Prostate gland (tissue), 2 donors: ENCODE data around the gene LRRC71. TPM values are rescaled to one million over a fixed set of nuclear protein-coding genes. Genes with fewer than 3 reads are reported as not detected.

ENCODE experiments used
- DNase-seq: peaks from one replicate; pipeline ENCODE4 v3.0.0-alpha.2; 2019; ENCODE audit warnings: low spot score
- H3K27ac ChIP-seq, 2 donors: fragments of 200-600 bp; sonication (generic); 2 replicates each; pipeline ENCODE4 v1.5.1; 2017 to 2019
- H3K27me3 ChIP-seq: fragments of 200-600 bp; sonication (generic); replicated peaks from 2 replicates; pipeline ENCODE4 v1.5.1; 2019; ENCODE audit not compliant: insufficient read depth
- H3K36me3 ChIP-seq, 2 donors: fragments of 200-600 bp; sonication (generic); 1 replicate in 1 of 2; 2 replicates in 1 of 2; pipeline versions ENCODE4 v1.5.1 to v1.8.1; 2017 to 2019
- H3K4me1 ChIP-seq: fragments of 200-600 bp; sonication (generic); replicated peaks from 2 replicates; pipeline ENCODE4 v1.5.1; 2019
- H3K4me3 ChIP-seq, 2 donors: fragments of 200-600 bp; sonication (generic); 2 replicates each; pipeline ENCODE4 v1.5.1; 2017 to 2019
- H3K9me3 ChIP-seq: fragments of 200-600 bp; sonication (generic); 2 replicates; pipeline ENCODE4 v1.5.1; 2017
- CTCF ChIP-seq, 4 experiments: fragments of 200-600 bp in 2 of 4; fragments of 450-650 bp in 2 of 4; sonication (generic) in 2 of 4; IDR thresholded peaks; 1 replicate in 3 of 4; 2 replicates in 1 of 4; pipeline ENCODE4 v1.5.1; 2016 to 2019; ENCODE audit warnings: antibody characterized with exemption in 4 of 4, mild to moderate bottlenecking in 2 of 4, moderate library complexity in 2 of 4
- POLR2A ChIP-seq: fragments of 450-650 bp; IDR thresholded peaks from one replicate; pipeline ENCODE4 v1.6.1; 2016; ENCODE audit warnings: antibody characterized with exemption, mild to moderate bottlenecking
- POLR2AphosphoS5 ChIP-seq: sonication (generic); formaldehyde crosslinking; IDR thresholded peaks from one replicate; pipeline ENCODE4 v1.6.1; 2017; ENCODE audit warnings: antibody characterized with exemption
- WGBS: methylation state at CpG from one replicate; pipeline ENCODE4 v1.1.5; 2018; 5-methylcytosine and 5-hydroxymethylcytosine counted together
- intact Hi-C: fragments of 100-400 bp; cut with DNase I; formaldehyde crosslinking; loops from one replicate; pipeline ENCODE4 v1.14.2; 2022
- total RNA-seq, 2 donors: library from RNA; depleted of rRNA; stranded (reverse); fragments of >200 nt; gene quantifications; one replicate each; pipeline ENCODE4 v1.1.0, GENCODE V29; 2016

Gene LRRC71
- total RNA-seq, 2 donors from 2014 or later, result 3.7 TPM; not detected in 1

- no peaks in the 10 kb centered on the region for H3K9me3 ChIP-seq
- intact Hi-C loops, result no loop called here
- H3K27me3 ChIP-seq, result peaks cover 1% of the 10 kb centered on the region
- H3K27ac ChIP-seq, result no peak overlapping the region
- H3K4me1 ChIP-seq, result no peaks in the 10 kb centered on the region
- DNase-seq, result no peak
- no peak for TF ChIP-seq CTCF (IDR thresholded peaks at IDR 0.05)
- TF ChIP-seq POLR2AphosphoS5, result no peak
- TF ChIP-seq POLR2A, result no peak
- WGBS, result 81% methylated on average over 16 of the region's 16 CpGs
- no peaks in the 10 kb centered on the region for H3K36me3 ChIP-seq
- no peak overlapping the region for H3K4me3 ChIP-seq
Observed at GRCh38 chr1:156905176-156905575, 15.3 kb upstream of the LRRC71 start.

- H3K4me1 ChIP-seq, result no peaks in the 10 kb centered on the region
- no peak for TF ChIP-seq POLR2AphosphoS5
- TF ChIP-seq POLR2A, result no peak
- TF ChIP-seq CTCF (IDR thresholded peaks at IDR 0.05), result no peak
- intact Hi-C loops, result no loop called here
- no peak overlapping the region for H3K27ac ChIP-seq
- no peaks in the 10 kb centered on the region for H3K27me3 ChIP-seq
- WGBS, result 50% methylated on average over 4 of the region's 4 CpGs
- DNase-seq, result no peak
- no peak overlapping the region for H3K4me3 ChIP-seq
- H3K9me3 ChIP-seq, result no peaks in the 10 kb centered on the region
- H3K36me3 ChIP-seq, result no peaks in the 10 kb centered on the region
Observed at GRCh38 chr1:156905651-156906050, 14.8 kb upstream of the LRRC71 start.

GRCh38 chr1:156906206-156906906, 14.1 kb upstream of the LRRC71 start:
- Histone ChIP-seq H3K4me1 (no peaks in the 10 kb centered on the region), H3K36me3 (no peaks in the 10 kb centered on the region), H3K9me3 (no peaks in the 10 kb centered on the region), H3K4me3 (no peak overlapping the region), H3K27ac (no peak overlapping the region), H3K27me3 (no peaks in the 10 kb centered on the region)
- TF ChIP-seq CTCF (IDR thresholded peaks at IDR 0.05) (no peak), POLR2AphosphoS5 (no peak), POLR2A (no peak)
- DNase-seq, result no peak
- 95% methylated on average over 16 of the region's 16 CpGs for WGBS
- intact Hi-C loops, result no loop called here

- Histone ChIP-seq H3K27ac (no peak overlapping the region), H3K27me3 (no peaks in the 10 kb centered on the region), H3K4me1 (no peaks in the 10 kb centered on the region), H3K4me3 (no peak overlapping the region), H3K36me3 (no peaks in the 10 kb centered on the region), H3K9me3 (no peaks in the 10 kb centered on the region)
- intact Hi-C loops, result no loop called here
- no peak for DNase-seq
- TF ChIP-seq POLR2A (no peak), CTCF (IDR thresholded peaks at IDR 0.05) (no peak), POLR2AphosphoS5 (no peak)
- WGBS, result 44% methylated on average over 29 of the region's 29 CpGs
Observed at GRCh38 chr1:156908541-156908940, 11.9 kb upstream of the LRRC71 start.

GRCh38 chr1:156908955-156909354, 11.5 kb upstream of the LRRC71 start:
- WGBS, result 64% methylated on average over 10 of the region's 10 CpGs
- no peak for TF ChIP-seq POLR2A
- TF ChIP-seq CTCF (IDR thresholded peaks at IDR 0.05), result no peak
- TF ChIP-seq POLR2AphosphoS5, result no peak
- H3K27me3 ChIP-seq, result no peaks in the 10 kb centered on the region
- no peaks in the 10 kb centered on the region for H3K9me3 ChIP-seq
- no peak overlapping the region for H3K4me3 ChIP-seq
- no peaks in the 10 kb centered on the region for H3K36me3 ChIP-seq
- H3K27ac ChIP-seq, result no peak overlapping the region
- H3K4me1 ChIP-seq, result no peaks in the 10 kb centered on the region
- DNase-seq, result no peak
- intact Hi-C loops, result no loop called here
